Measurements from ENCODE around the gene EFTUD2. TPM values are rescaled to one million over a fixed set of nuclear protein-coding genes. Genes with fewer than 3 reads are reported as not detected.
A peak's percentile ranks its signal among the peaks of the same experiment; 100 is the strongest.
"Not testable (repeated sequence)": the region's sequence is repeated elsewhere in the genome, so short reads cannot be mapped to it uniquely, and the experiment has no call there.

The EFTUD2 gene
- polyA plus RNA-seq (2013) = 51.3 and 52.9 TPM in 2 replicates

GRCh38 chr17:44899074-44899782 is at the start of gene EFTUD2:
EFTUD2 (minus strand) TSS chr17:44899445; CDS start chr17:44894521, 4,924 bp downstream.
- H2BK5ac ChIP-seq (ENCODE audit: low read depth, low read length, poor library complexity) = peak within 1 kb of the TSS; percentile 98
- no peaks in the 10 kb centered on the region for H3K36me3 ChIP-seq (ENCODE audit: control insufficient read depth in 1 of 2, insufficient read depth in 2 of 2, low read length in 2 of 2)
- peak within 1 kb of the TSS; percentile 86 for H3K4ac ChIP-seq (ENCODE audit: low read depth, low read length)
- H2BK12ac ChIP-seq (ENCODE audit: low read length) = no peak within 1 kb of the TSS
- peak within 1 kb of the TSS; percentile 68 for H3K18ac ChIP-seq (ENCODE audit: low read length)
- H3K9ac ChIP-seq (ENCODE audit: low read length) = peak within 1 kb of the TSS; percentile 75
- peaks cover 2% of the 10 kb centered on the region in 2 experiments for H3K4me1 ChIP-seq (ENCODE audit: control insufficient read depth in 1 of 2, insufficient read depth in 2 of 2, low read length in 2 of 2)
- WGBS (ENCODE audit: extremely low coverage, insufficient coverage, insufficient read length) = no CpG with 5 or more reads among the region's 54 CpGs
- peaks cover 1% of the 10 kb centered on the region for H3K79me2 ChIP-seq (ENCODE audit: control insufficient read depth, insufficient read depth, low read length, poor library complexity)
- no peak within 1 kb of the TSS for H3K23ac ChIP-seq (ENCODE audit: low read length)
- H3K27me3 ChIP-seq (ENCODE audit: insufficient read depth, low read length) = no peaks in the 10 kb centered on the region
- no peak within 1 kb of the TSS for H2AK5ac ChIP-seq (ENCODE audit: low read length)
- H3K14ac ChIP-seq (ENCODE audit: low read length) = peak within 1 kb of the TSS; percentile 72
- H3K4me2 ChIP-seq (ENCODE audit: low read length) = peak within 1 kb of the TSS; percentile 93
- H3K9me3 ChIP-seq (ENCODE audit: insufficient read depth, low read depth, low read length) = no peaks in the 10 kb centered on the region
- peak within 1 kb of the TSS; percentile 89 for H4K8ac ChIP-seq (ENCODE audit: low read depth, low read length)
- H3K27ac ChIP-seq (ENCODE audit: low read depth, low read length) = peak within 1 kb of the TSS; percentile 63
- H4K91ac ChIP-seq (ENCODE audit: low read depth, low read length) = peak within 1 kb of the TSS; percentile 96
- DNase-seq = peak; percentile 78 to 89
- peaks cover 6% of the 10 kb centered on the region for H3K79me1 ChIP-seq (ENCODE audit: low read length)
- peak within 1 kb of the TSS; percentile 82 for H2BK120ac ChIP-seq (ENCODE audit: insufficient read depth, low read length, poor library complexity)
- H4K12ac ChIP-seq (ENCODE audit: low read depth, low read length) = peak within 1 kb of the TSS; percentile 57
- peak within 1 kb of the TSS; percentile 74 for H2AFZ ChIP-seq (ENCODE audit: insufficient read depth, low read length, poor library complexity)
- peak within 1 kb of the TSS; percentile 84 for H3K4me3 ChIP-seq (ENCODE audit: low read depth, low read length)

GRCh38 chr17:44948315-44948795 is 49.1 kb upstream of the EFTUD2 start:
- H4K12ac ChIP-seq (ENCODE audit: low read depth, low read length) = peak overlapping the region; percentile 81
- H4K91ac ChIP-seq (ENCODE audit: low read depth, low read length) = peak overlapping the region; percentile 3
- H2AK5ac ChIP-seq (ENCODE audit: low read length) = no peak overlapping the region
- peak overlapping the region; percentile 98 for H3K4me2 ChIP-seq (ENCODE audit: low read length)
- peak overlapping the region; percentile 90 for H4K8ac ChIP-seq (ENCODE audit: low read depth, low read length)
- no peak overlapping the region for H2AFZ ChIP-seq (ENCODE audit: insufficient read depth, low read length, poor library complexity)
- no peak overlapping the region for H3K4ac ChIP-seq (ENCODE audit: low read depth, low read length)
- no peak overlapping the region for H3K14ac ChIP-seq (ENCODE audit: low read length)
- H3K4me1 ChIP-seq (ENCODE audit: control insufficient read depth in 1 of 2, insufficient read depth in 2 of 2, low read length in 2 of 2) = peaks cover 4 to 7% of the 10 kb centered on the region in 2 experiments
- H3K23ac ChIP-seq (ENCODE audit: low read length) = no peak overlapping the region
- no CpG with 5 or more reads among the region's 7 CpGs for WGBS (ENCODE audit: extremely low coverage, insufficient coverage, insufficient read length)
- peaks cover 9% of the 10 kb centered on the region for H3K79me2 ChIP-seq (ENCODE audit: control insufficient read depth, insufficient read depth, low read length, poor library complexity)
- no peak overlapping the region for H3K18ac ChIP-seq (ENCODE audit: low read length)
- H3K9ac ChIP-seq (ENCODE audit: low read length) = no peak overlapping the region
- H3K36me3 ChIP-seq (ENCODE audit: control insufficient read depth in 1 of 2, insufficient read depth in 2 of 2, low read length in 2 of 2) = no peaks in the 10 kb centered on the region
- H3K27me3 ChIP-seq (ENCODE audit: insufficient read depth, low read length) = no peaks in the 10 kb centered on the region
- H3K27ac ChIP-seq (ENCODE audit: low read depth, low read length) = no peak overlapping the region
- DNase-seq = no peak
- no peak overlapping the region for H2BK12ac ChIP-seq (ENCODE audit: low read length)
- H3K79me1 ChIP-seq (ENCODE audit: low read length) = peaks cover 3% of the 10 kb centered on the region
- no peaks in the 10 kb centered on the region for H3K9me3 ChIP-seq (ENCODE audit: insufficient read depth, low read depth, low read length)
- H2BK120ac ChIP-seq (ENCODE audit: insufficient read depth, low read length, poor library complexity) = no peak overlapping the region
- no peak overlapping the region for H3K4me3 ChIP-seq (ENCODE audit: low read depth, low read length)
- no peak overlapping the region for H2BK5ac ChIP-seq (ENCODE audit: low read depth, low read length, poor library complexity)

DNA sequence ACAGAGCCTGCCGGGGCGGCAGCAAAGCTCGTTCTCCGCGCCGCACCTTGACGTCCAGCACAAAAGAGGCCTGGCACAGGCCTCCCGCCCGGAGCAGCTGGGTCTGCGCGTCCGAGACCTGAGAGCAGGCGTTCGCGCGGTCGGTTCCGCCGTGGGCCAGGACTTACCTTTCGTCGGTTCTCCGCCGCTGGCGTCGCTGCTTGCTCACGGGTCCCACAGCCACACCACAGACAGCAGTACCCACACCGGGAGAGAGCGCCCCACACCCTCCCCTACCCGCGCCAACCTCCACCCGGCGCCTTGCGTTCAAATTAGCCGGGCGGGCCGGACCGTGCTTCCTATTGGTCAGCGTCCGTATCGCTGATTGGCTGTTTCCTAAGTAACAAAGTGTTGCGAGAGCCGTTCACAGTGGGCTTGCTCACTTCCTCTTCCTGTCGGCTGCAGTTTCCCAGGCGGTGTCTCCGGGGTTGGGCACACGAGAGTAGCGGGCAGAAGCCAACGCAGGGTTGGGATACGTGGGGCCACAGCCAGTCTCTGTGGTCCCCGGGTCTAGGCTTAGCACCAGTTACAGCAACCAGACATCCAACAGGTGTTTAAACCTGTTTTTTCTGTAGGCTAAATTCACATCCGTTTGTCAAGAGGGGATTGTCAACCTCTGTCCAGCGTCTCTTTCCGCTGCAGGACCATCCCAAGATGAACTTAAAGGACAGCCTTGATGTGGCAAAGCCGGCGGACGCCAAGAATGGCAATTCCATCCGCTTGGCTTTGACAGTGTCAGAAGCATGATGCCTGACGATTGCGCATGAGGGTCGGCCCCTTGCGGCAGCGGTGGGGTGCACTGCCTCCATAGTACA is 48.4 kb upstream of the EFTUD2 start, which contains the start of gene KIF18B:
Gene KIF18B (minus strand): TSS at position 313 of the 854 bp plus-strand sequence. CDS start 11,429 bp downstream, outside the sequence.
- peak within 1 kb of the TSS; percentile 61 for H2BK5ac ChIP-seq (ENCODE audit: low read depth, low read length, poor library complexity)
- peak within 1 kb of the TSS; percentile 90 for H4K8ac ChIP-seq (ENCODE audit: low read depth, low read length)
- H3K14ac ChIP-seq (ENCODE audit: low read length) = peak within 1 kb of the TSS; percentile 59
- H2BK12ac ChIP-seq (ENCODE audit: low read length) = no peak within 1 kb of the TSS
- peak within 1 kb of the TSS; percentile 78 for H3K18ac ChIP-seq (ENCODE audit: low read length)
- H4K91ac ChIP-seq (ENCODE audit: low read depth, low read length) = peak within 1 kb of the TSS; percentile 53
- peak within 1 kb of the TSS; percentile 97 for H2AFZ ChIP-seq (ENCODE audit: insufficient read depth, low read length, poor library complexity)
- H2BK120ac ChIP-seq (ENCODE audit: insufficient read depth, low read length, poor library complexity) = peak within 1 kb of the TSS; percentile 59
- no peaks in the 10 kb centered on the region for H3K36me3 ChIP-seq (ENCODE audit: control insufficient read depth in 1 of 2, insufficient read depth in 2 of 2, low read length in 2 of 2)
- peaks cover 4 to 7% of the 10 kb centered on the region in 2 experiments for H3K4me1 ChIP-seq (ENCODE audit: control insufficient read depth in 1 of 2, insufficient read depth in 2 of 2, low read length in 2 of 2)
- peak within 1 kb of the TSS; percentile 98 for H3K4me2 ChIP-seq (ENCODE audit: low read length)
- H3K9ac ChIP-seq (ENCODE audit: low read length) = peak within 1 kb of the TSS; percentile 97
- H3K79me1 ChIP-seq (ENCODE audit: low read length) = peaks cover 3% of the 10 kb centered on the region
- WGBS (ENCODE audit: extremely low coverage, insufficient coverage, insufficient read length) = no CpG with 5 or more reads among the region's 62 CpGs
- peaks cover 9% of the 10 kb centered on the region for H3K79me2 ChIP-seq (ENCODE audit: control insufficient read depth, insufficient read depth, low read length, poor library complexity)
- H4K12ac ChIP-seq (ENCODE audit: low read depth, low read length) = peak within 1 kb of the TSS; percentile 81
- no peak within 1 kb of the TSS for H2AK5ac ChIP-seq (ENCODE audit: low read length)
- no peaks in the 10 kb centered on the region for H3K27me3 ChIP-seq (ENCODE audit: insufficient read depth, low read length)
- peak within 1 kb of the TSS; percentile 99 for H3K4me3 ChIP-seq (ENCODE audit: low read depth, low read length)
- peak; percentile 86 to 94 for DNase-seq
- H3K9me3 ChIP-seq (ENCODE audit: insufficient read depth, low read depth, low read length) = no peaks in the 10 kb centered on the region
- peak within 1 kb of the TSS; percentile 33 for H3K23ac ChIP-seq (ENCODE audit: low read length)
- H3K4ac ChIP-seq (ENCODE audit: low read depth, low read length) = peak within 1 kb of the TSS; percentile 92
- peak within 1 kb of the TSS; percentile 27 for H3K27ac ChIP-seq (ENCODE audit: low read depth, low read length)

DNA sequence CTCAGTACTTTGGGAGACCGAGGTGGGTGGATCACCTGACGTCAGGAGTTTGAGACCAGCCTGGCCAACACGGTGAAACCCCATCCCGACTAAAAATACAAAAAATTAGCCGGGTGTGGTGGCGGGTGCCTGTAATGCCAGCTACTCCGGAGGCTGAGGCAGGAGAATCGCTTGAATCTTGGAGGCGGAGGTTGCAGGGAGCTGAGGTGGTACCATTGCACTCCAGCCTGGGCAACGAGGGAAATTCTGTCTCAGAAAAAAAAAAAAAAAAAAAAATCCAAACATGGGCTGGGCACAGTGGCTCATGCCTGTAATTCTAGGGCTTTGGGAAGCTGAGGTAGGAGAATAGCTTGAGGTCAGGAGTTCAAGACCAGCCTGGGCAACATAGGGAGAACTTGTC is 46.4 kb upstream of the EFTUD2 start:
- H3K27me3 ChIP-seq (ENCODE audit: insufficient read depth, low read length); H3K18ac ChIP-seq (ENCODE audit: low read length); H3K14ac ChIP-seq (ENCODE audit: low read length); H2AK5ac ChIP-seq (ENCODE audit: low read length); H3K27ac ChIP-seq (ENCODE audit: low read depth, low read length); H4K91ac ChIP-seq (ENCODE audit: low read depth, low read length); H4K8ac ChIP-seq (ENCODE audit: low read depth, low read length); H3K23ac ChIP-seq (ENCODE audit: low read length); H2BK12ac ChIP-seq (ENCODE audit: low read length); DNase-seq; H2AFZ ChIP-seq (ENCODE audit: insufficient read depth, low read length, poor library complexity); H3K9me3 ChIP-seq (ENCODE audit: insufficient read depth, low read depth, low read length); H3K4ac ChIP-seq (ENCODE audit: low read depth, low read length); H3K36me3 ChIP-seq (ENCODE audit: control insufficient read depth in 1 of 2, insufficient read depth in 2 of 2, low read length in 2 of 2); H2BK120ac ChIP-seq (ENCODE audit: insufficient read depth, low read length, poor library complexity); H3K4me2 ChIP-seq (ENCODE audit: low read length); H3K79me1 ChIP-seq (ENCODE audit: low read length); H4K12ac ChIP-seq (ENCODE audit: low read depth, low read length); H2BK5ac ChIP-seq (ENCODE audit: low read depth, low read length, poor library complexity); H3K4me3 ChIP-seq (ENCODE audit: low read depth, low read length); H3K9ac ChIP-seq (ENCODE audit: low read length); H3K79me2 ChIP-seq (ENCODE audit: control insufficient read depth, insufficient read depth, low read length, poor library complexity): not testable (repeated sequence)
- no CpG with 5 or more reads among the region's 10 CpGs for WGBS (ENCODE audit: extremely low coverage, insufficient coverage, insufficient read length)
- H3K4me1 ChIP-seq (ENCODE audit: control insufficient read depth in 1 of 2, insufficient read depth in 2 of 2, low read length in 2 of 2) = peaks cover 6 to 12% of the 10 kb centered on the region in 2 experiments
